MM.1S (cell line): ENCODE measurements around the gene TTI1.

ENCODE experiments used
- CTCF ChIP-seq: fragments of 300-600 bp; sonication (generic); IDR thresholded peaks from 2 replicates; pipeline ENCODE4 v1.5.1; 2016; ENCODE audit warnings: antibody characterized with exemption, low read length, mixed read lengths
- EZH2 ChIP-seq: fragments of 300-600 bp; sonication (generic); optimal IDR thresholded peaks from 2 replicates; pipeline ENCODE3; 2017; ENCODE audit warnings: low read depth, mild to moderate bottlenecking, antibody characterized with exemption, low read length, mixed read lengths

- no peak for TF ChIP-seq CTCF
- no peak for TF ChIP-seq EZH2
Measured at GRCh38 chr20:37939701-37940560, 93.3 kb downstream of the TTI1 start.
